Measurements from ENCODE around the gene CA5A.

CA5A gene

GRCh38 chr16:87963400-87963799, 27.1 kb upstream of the CA5A start:
- DNase-seq (ENCODE audit: low spot score) = no peak

DNA sequence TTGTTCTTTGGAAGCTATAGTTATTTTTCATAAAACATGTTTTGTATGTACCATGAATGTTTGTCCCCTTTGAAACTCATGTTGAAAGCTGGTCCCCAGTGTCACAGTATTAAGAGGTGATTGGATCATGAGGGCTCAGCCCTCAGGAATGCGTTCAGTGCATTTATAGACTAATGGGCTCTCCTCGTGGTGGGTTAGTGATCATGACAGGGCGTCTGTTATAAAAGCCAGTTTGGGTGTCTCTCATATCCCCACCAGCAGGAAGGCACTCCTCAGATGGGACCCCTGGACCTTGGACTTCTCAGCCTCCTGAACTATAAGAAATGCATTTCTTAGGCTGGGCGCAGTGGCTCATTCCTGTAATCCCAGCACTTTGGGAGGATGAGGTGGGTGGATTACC, 25.3 kb upstream of the CA5A start:
- DNase-seq (ENCODE audit: low spot score) = no peak

DNA sequence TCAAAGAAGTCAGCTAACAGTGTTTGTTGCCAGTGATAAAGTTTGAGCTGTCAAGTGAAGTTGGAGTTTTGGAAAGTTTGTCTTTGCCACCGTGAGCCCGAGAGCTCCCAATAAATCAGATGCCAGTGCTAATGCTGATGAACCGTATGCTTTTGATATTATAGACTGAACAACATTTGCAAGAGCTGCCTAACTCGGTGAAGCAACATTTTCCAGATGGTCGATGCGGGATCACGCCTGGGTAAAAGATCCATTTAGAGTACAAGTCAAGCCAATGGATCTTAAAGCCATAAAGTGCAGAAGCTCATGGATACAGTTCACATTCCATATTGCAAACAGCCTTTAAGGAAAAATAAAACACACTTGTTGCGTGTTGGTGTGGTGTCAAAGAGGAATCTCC, 24.5 kb upstream of the CA5A start:
- DNase-seq (ENCODE audit: low spot score) = no peak

DNA sequence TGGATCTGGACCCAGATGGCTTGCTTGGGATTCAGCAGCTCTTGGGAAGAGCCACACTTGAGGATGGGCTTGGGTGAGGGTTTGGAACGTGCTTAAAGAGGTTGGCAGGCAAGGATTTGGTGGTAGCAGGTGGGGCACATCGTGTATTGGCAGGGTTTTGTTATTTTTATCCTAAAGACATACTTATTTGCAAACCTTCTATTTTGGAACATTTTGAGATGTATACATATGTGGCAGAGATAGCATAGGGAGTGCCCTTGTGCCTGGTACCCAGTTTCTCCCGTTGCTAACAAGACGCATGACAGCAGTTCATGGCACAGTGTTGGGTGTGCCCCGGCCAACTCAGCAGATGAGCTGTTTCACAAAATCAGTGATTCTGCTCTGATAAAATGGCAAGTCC, 24.0 kb upstream of the CA5A start:
- DNase-seq (ENCODE audit: low spot score) = no peak

DNA sequence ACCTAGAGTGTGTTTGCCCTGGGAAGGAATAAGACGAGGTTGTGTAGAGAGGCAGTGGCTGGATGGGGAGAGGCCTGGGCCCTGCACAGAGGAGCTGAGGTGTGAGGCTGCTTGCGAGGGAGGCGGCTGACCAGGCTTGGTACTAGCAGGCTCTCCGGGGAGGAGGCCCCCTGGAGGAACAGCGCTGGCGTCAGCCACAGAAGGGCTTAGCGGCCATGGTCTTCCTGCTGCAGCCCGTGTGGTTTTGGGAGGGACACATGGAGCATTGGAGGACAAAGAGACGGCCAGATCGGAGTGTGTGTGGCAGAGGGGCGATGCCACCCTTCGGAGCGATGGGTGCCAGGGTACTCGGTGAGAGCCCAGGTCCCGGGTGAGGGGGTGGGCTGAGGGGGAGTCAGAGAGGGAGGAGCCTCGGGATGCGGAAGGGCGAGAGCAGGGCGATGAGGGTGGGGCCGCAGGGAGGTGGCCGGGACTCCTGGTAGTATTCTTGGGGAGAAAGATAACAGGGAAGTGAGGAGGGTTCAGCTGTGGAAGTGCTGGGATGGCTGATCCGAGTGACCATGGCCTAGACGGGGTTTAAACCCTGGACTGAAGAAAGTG, 23.2 kb upstream of the CA5A start:
- no peak for DNase-seq (ENCODE audit: low spot score)

DNA sequence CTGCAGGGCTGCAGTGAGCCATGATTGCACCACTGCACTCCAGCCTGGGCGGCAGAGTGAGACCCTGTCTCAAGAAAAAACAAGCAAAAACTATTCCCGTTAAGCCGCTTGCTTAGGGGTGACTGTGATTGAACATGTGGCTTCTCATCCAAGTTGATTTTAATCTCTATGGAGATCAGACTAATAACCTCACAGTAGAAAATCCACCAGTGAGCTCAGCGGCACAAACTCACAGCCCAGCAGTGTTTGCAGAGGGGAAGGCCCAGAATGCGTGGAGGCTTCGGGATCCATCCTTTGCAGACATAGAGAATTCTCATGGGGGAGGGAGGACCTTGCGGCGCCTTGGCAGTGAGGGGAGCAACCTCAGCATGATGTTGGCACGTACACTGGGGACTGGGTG, 22.3 kb upstream of the CA5A start:
- DNase-seq (ENCODE audit: low spot score) = no peak

- no peak for DNase-seq (ENCODE audit: low spot score)
These were observed 21.2 kb upstream of the CA5A start for GRCh38 chr16:87957296-87958094.

DNA sequence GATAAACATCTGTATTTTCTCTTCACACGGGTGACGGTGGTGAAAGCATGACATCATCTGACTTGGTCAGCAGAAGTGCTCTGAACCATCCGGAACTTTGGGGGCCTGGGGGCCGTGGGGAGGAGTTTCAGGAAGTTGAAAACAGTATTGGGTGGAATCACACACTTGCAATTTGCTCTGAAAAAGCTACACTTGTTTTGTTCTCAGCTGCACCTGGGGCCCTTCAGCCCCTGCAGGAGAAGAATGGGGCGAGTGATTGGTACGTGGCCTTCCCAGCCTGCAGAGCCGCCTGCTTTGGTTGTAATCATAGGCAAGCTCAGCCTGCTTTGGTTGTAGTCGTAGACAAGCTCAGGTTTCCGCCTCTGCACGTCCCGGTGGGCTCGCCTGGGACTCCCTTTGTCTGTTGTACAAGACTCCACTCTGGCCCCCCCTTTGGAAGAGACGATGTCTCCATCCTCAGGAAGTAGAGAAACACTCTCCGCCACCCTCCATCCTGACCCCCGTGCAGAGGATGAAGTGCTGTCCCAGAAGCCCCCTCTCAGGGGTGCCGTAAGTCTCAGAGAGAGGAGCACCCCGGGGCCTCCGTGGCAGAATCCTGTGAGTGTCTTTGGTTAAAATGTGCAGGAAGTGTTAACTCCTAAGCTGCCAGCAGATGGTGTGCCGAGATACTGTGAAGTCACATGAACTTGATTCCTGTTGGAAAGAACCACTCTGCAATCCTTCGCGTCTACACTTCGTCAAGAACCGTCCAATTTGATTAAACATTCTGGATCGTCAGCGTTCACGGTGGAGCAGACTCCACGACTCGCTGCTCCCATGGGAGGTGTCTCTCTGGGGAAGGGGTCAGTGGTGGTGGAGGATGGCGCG, 20.3 kb upstream of the CA5A start:
- peak; percentile 32 for DNase-seq (ENCODE audit: low spot score)

DNA sequence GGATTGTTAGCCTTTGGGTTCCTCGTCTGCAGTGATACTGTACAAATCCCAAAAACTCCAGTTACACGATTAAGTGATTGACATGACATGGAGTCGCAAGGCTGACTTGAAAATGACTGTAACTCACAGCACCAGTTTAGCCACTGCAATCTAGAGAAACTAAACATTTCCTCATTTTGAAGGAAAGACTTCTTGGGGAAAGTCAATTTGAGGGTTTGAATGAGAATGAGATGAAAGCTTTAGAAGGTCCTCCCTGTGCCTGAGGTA, 19.7 kb upstream of the CA5A start:
- DNase-seq (ENCODE audit: low spot score) = no peak

DNA sequence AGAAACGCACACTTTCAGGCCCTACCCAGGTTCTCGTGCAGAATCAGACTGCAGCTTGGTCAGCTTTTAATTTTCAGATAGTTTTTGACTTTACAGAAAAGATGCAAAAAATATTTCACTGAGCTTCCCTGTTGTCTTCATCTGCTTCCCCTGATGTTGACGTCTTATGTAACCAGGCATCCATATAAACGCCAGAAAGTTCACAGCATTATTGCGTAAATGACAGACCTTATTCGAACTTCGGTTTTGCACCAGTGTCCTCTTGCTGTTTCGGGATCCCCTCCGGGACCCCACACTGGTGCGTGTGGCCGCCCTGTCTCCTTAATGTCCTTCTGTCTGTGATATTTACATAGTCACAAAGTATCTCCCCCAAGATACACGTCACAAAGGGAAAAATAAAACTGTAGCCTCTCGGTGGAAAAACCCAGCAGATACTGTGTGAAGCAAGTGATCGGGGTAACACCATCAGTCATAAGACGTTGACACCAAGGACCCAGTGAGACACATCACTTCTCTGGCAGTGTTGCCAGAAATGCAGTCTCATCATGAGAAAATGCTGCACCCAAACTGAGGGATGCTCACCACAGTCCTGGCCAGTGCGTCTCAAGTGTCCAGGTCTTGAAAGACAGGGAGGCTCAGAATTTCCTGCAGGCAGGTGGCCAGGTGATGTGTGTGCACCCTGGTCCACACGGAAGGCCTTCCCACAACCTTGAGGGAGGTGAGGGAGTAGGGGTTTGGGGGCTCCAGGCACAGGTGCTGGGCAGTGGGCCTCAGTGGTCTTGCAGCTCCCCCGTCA, 19.2 kb upstream of the CA5A start:
- no peak for DNase-seq (ENCODE audit: low spot score)

GRCh38 chr16:87954826-87955225, 18.5 kb upstream of the CA5A start:
- DNase-seq (ENCODE audit: low spot score) = no peak

DNA sequence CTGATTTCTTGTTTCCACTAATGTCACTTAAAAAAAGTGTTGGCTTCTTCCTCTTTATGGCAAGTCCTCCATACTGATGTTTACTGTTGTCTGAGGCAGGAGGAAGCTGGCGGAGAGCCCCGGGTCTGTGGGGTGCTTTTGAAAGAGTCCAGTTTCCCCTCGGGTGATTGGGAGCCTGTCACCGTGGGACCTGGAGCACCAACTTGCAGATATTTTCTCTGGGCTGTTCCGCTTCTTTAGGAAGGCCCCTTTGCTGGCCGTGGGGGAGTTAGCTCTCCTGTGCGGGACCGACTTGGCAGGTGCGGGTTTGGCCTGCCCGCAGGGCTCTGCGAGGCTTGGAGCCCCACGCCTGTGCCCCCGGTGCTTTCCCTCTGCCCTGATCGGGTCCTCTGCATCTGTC, 18.0 kb upstream of the CA5A start:
- no peak for DNase-seq (ENCODE audit: low spot score)

- DNase-seq (ENCODE audit: low spot score) = no peak
These were observed 17.2 kb upstream of the CA5A start for GRCh38 chr16:87953308-87954215.

DNA sequence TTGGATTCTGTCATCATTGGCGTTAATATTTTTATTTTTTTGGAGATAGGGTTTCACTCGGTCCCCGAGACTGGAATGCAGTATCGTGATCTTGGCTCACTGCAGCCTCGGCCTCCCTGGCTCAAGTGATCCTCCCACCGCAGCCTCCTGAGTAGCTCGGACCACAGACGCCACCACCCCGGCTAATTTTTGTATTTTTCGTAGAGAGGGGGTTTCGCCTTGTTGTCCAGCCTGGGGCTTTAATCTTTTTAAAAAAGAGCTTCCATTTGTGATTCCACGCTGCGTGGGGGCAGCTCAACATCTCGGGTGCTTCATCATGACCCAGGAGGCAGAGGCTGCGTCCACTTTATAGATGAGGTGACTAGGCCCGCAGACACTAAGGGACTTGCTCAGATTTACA, 16.4 kb upstream of the CA5A start:
- no peak for DNase-seq (ENCODE audit: low spot score)

GRCh38 chr16:87951552-87952538, 15.5 kb upstream of the CA5A start:
- peak; percentile 52 for DNase-seq (ENCODE audit: low spot score)

DNA sequence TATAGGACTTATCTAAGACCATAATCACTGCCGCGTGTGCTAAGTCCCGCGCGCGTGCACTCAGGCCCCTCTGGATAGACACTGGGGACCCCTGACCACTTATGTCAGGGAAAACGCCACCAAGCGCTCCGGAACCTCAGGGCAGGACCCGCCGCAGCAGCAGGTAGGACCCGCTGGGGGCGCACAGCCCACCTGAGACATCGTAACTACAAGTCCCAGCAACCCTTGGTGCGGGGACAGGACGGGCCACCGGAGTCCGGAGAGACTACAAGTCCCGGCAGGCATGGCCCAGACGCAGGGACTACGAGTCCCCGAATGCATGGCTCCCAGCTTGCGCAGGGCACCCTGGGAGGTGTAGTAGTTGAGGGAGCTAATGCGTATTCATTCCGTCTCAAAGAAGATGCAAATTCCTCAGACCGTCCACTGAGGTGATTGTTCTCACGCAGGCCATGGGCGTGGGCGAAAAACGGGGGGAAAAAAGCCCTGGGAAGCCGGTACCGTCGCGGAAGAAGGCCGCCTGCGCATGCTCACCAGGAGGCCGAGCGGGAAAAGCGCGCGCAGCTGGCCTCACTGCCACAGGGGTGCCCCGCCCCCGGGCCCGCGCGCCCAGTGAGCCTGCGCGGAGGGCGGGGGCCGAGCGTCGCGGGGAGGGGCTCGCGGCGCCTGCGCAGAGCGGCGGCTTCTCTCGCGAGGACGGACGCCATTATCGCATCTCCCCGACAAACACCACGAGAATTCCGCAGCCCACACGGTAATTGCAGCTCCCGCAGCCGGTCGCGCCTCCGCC, 14.6 kb upstream of the CA5A start, which contains the start of gene BANP:
TSS of gene BANP (plus strand) at position 670 of the 787 bp plus-strand sequence. CDS start 23,682 bp downstream, outside the sequence.
- DNase-seq (ENCODE audit: low spot score) = peak; percentile 96

DNA sequence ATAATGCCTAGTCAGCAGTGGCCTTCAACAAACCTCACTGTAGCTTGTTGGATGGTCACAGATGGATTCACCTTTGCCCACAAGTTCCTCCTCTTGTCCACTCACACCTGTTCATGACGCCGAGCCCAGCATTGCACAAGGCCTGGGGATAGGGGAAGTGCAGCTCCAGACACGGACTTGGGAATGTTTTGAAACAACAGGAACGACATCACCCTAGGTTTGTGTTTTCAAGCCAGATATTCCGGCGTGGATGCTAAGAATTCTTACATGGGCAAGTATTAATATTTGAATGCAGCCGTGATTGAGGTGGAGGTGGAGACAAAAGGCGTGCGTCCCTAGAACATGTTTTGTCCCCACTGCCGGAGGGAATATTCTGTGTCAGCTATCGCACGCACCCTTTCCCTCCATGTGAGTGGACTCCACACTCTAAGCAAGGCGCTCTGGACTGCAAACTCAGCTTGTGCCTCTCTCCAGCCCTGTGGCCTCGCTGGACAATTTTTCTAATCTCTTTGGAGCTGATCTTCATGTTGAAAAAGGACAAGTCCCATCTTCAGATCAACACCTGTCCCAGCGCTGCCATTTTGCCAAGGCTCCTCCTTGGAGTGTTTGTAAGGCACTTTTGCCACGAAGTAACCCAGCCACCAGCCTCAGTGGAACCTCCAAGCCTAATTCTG, 12.9 kb upstream of the CA5A start:
- no peak for DNase-seq (ENCODE audit: low spot score)

- no peak for DNase-seq (ENCODE audit: low spot score)
These were observed 12.4 kb upstream of the CA5A start for GRCh38 chr16:87948735-87949070.

DNA sequence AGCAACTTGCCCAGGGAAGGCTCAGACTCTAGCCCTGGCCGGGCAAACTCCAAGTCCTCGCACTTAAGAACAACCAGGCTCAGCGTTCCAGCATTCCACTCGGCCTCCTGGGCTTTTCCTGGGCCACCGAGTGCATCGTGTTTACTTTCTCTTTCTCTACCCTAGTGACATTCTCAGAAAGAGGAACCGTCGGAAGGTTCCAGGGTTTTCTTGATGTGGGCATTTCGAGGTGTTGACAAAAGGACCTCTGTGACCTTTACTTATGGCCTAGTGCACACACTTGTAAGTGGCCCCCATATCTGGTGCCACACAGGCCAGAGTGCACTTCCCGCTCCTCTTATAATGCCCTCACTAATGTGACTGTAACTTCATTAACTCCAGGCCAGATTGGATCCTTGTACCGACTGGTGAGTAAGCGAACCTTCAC, 11.8 kb upstream of the CA5A start:
- DNase-seq (ENCODE audit: low spot score) = no peak
